ENCODE results near the gene DRAP1. TPM values are rescaled to one million over a fixed set of nuclear protein-coding genes. Genes with fewer than 3 reads are reported as not detected.
A peak's percentile ranks its signal among the peaks of the same experiment; 100 is the strongest.

Gene DRAP1
- total and polyA plus RNA-seq, 9 of the 15 experiments (the other 6 are each of a cell fraction or from before 2014, with no cell fraction given), result 9.6 to 200 (median 92.9) TPM

DNA sequence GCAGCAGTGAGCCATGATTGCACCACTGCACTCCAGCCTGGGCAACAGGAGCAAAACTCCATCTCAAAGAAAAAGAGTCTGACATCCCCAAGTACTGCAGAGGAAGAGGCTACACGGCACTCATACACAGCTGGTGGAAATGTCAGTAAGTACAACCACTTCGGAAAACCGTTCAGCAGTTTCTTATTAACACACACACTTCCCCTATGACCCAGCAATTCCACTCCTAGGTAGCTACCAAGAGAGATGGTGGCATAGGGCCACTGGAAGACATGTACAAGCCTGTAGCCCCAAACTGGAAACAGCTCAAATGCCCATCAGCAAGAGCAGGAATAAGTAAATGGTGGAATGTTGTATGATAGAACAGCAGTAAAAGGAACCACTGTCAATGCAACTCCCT, 3.3 kb downstream of the DRAP1 start (continued):
- TF ChIP-seq, protein P1, sequence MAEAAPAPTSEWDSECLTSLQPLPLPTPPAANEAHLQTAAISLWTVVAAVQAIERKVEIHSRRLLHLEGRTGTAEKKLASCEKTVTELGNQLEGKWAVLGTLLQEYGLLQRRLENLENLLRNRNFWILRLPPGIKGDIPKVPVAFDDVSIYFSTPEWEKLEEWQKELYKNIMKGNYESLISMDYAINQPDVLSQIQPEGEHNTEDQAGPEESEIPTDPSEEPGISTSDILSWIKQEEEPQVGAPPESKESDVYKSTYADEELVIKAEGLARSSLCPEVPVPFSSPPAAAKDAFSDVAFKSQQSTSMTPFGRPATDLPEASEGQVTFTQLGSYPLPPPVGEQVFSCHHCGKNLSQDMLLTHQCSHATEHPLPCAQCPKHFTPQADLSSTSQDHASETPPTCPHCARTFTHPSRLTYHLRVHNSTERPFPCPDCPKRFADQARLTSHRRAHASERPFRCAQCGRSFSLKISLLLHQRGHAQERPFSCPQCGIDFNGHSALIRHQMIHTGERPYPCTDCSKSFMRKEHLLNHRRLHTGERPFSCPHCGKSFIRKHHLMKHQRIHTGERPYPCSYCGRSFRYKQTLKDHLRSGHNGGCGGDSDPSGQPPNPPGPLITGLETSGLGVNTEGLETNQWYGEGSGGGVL (CRISPR knock-in tag; IDR thresholded peaks at IDR 0.05), result no peak

DNA sequence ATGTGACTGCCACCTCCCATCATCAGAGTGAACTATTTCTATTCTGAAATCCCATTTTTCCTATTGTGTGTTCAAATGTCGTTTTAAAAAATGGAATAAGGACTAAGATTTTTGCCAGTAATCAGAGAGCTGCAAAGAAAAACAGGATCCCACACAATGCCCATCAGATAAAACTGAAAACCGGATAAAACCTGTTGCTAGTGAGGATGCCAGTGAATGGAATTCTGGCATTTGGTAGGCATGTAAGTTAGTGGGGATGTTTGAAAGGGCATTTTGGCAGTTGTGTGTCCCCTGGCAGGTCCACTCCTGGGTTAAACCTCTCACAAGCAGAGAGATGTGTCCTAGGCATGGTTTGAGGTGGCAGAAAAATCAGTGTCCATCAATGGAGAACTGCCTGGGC, 6.2 kb downstream of the DRAP1 start:
- no peaks in the 10 kb centered on the region for H3K27me3 ChIP-seq (ENCODE audit: control insufficient read depth in 2 of 2, insufficient read depth in 2 of 2, low read length in 2 of 2)
- H3K27ac ChIP-seq (ENCODE audit: extremely low read depth, low read depth, low read length), result no peak overlapping the region
- H3K79me2 ChIP-seq (ENCODE audit: control insufficient read depth, insufficient read depth, low read length), result peaks cover 2% of the 10 kb centered on the region; the same call in 1 of the 3 replicates
- no peak for TF ChIP-seq BDP1 (IDR thresholded peaks at IDR 0.05; ENCODE audit: insufficient read depth, insufficient read length)
- no peak for TF ChIP-seq ZNF121 (CRISPR knock-in tag; conservative IDR thresholded peaks at IDR 0.05)
- TF ChIP-seq MTA3 (IDR thresholded peaks at IDR 0.05; ENCODE audit: borderline replicate concordance), result no peak
- TF ChIP-seq, protein P2, sequence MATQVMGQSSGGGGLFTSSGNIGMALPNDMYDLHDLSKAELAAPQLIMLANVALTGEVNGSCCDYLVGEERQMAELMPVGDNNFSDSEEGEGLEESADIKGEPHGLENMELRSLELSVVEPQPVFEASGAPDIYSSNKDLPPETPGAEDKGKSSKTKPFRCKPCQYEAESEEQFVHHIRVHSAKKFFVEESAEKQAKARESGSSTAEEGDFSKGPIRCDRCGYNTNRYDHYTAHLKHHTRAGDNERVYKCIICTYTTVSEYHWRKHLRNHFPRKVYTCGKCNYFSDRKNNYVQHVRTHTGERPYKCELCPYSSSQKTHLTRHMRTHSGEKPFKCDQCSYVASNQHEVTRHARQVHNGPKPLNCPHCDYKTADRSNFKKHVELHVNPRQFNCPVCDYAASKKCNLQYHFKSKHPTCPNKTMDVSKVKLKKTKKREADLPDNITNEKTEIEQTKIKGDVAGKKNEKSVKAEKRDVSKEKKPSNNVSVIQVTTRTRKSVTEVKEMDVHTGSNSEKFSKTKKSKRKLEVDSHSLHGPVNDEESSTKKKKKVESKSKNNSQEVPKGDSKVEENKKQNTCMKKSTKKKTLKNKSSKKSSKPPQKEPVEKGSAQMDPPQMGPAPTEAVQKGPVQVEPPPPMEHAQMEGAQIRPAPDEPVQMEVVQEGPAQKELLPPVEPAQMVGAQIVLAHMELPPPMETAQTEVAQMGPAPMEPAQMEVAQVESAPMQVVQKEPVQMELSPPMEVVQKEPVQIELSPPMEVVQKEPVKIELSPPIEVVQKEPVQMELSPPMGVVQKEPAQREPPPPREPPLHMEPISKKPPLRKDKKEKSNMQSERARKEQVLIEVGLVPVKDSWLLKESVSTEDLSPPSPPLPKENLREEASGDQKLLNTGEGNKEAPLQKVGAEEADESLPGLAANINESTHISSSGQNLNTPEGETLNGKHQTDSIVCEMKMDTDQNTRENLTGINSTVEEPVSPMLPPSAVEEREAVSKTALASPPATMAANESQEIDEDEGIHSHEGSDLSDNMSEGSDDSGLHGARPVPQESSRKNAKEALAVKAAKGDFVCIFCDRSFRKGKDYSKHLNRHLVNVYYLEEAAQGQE (IDR thresholded peaks at IDR 0.05; ENCODE audit: borderline replicate concordance), result peak; percentile 28
- TF ChIP-seq, protein P2 (CRISPR knock-in tag; IDR thresholded peaks at IDR 0.05; ENCODE audit: low read depth), result no peak
- no peak for TF ChIP-seq ZBED1 (IDR thresholded peaks at IDR 0.05)
- no peak for TF ChIP-seq ZEB2 (IDR thresholded peaks at IDR 0.05)
- TF ChIP-seq RAD51 (IDR thresholded peaks at IDR 0.05; ENCODE audit: borderline replicate concordance, low read depth), result no peak
- WGBS (ENCODE audit: insufficient coverage, low coverage, missing lambda C conversion rate), result 15% methylated on average over 2 of the region's 2 CpGs
- no peak overlapping the region for H3K4me2 ChIP-seq (ENCODE audit: insufficient read depth, low read length)
- peaks cover 20% of the 10 kb centered on the region; the same call in 1 of the 3 replicates for H3K36me3 ChIP-seq (ENCODE audit: control insufficient read depth, insufficient read depth, low read length)
- in situ Hi-C loops (cut with MboI), result no loop called here
- no peak overlapping the region for H2AFZ ChIP-seq (ENCODE audit: low read depth, low read length)
- no TSS peak for BruUV-seq (replicated peaks)
- no peaks in the 10 kb centered on the region for H4K20me1 ChIP-seq (replicated peaks; ENCODE audit: control insufficient read depth, insufficient read depth, low read length)
- H3K4me3 ChIP-seq, result no peak overlapping the region
- ChIA-PET POLR2A (interaction anchor here (0.7 to 1.6 kb wide), 3 partner anchors 33 to 260 kb away, joined by 3 to 5 read pairs (median 3); no protein-coding TSS in a partner anchor), CTCF (ENCODE audit: low intra/inter-chr PET ratio) (no interaction called here)
- H3K4me1 ChIP-seq (replicated peaks in 1 of 2; ENCODE audit: control insufficient read depth in 2 of 2, insufficient read depth in 2 of 2, low read length in 2 of 2), result peaks cover 15 to 40% of the 10 kb centered on the region in 2 experiments
- no peaks in the 10 kb centered on the region for H3K9me3 ChIP-seq (replicated peaks; ENCODE audit: control insufficient read depth, insufficient read depth, low read depth, low read length)
- DNase-seq (ENCODE audit: extremely low read depth in 1 of 4, low spot score in 3 of 4) (no peak), FAIRE-seq (no peak), ATAC-seq (no peak)
- H3K9ac ChIP-seq (ENCODE audit: insufficient read depth in 1 of 2, low read depth in 2 of 2, low read length in 2 of 2), result no peak overlapping the region
- intact Hi-C loops (cut with micrococcal nuclease), result no loop called here
- no peaks in the 10 kb centered on the region for H3K9me1 ChIP-seq (ENCODE audit: control insufficient read depth, insufficient read depth, low read length)
